Measurements from ENCODE around the gene PDE6A. TPM values are rescaled to one million over a fixed set of nuclear protein-coding genes. Genes with fewer than 3 reads are reported as not detected.
A peak's percentile ranks its signal among the peaks of the same experiment; 100 is the strongest.

Gene PDE6A
- total and polyA plus RNA-seq, 2 of the 13 experiments (the other 11 are each of a cell fraction or from before 2014, with no cell fraction given), result 0.01 TPM; not detected in 1

GRCh38 chr5:149853331-149853648 lies 91.3 kb downstream of the PDE6A start:
- H3K4me1 ChIP-seq (ENCODE audit: insufficient read depth, low read length), result no peaks in the 10 kb centered on the region
- H3K4me2 ChIP-seq (ENCODE audit: low read depth, low read length), result 0 out of 2 replicates have a peak overlapping the region, but pooled peaks have one; percentile 10
- no peak for FAIRE-seq
- ChIA-PET POLR2A (no interaction called here), CTCF (ENCODE audit: low intra/inter-chr PET ratio, low total read pairs) (interaction anchor here (1.1 to 2.3 kb wide), 6 partner anchors 15 to 216 kb away, joined by 3 to 19 read pairs (median 6); no protein-coding TSS in a partner anchor)
- no peak overlapping the region for H3K9ac ChIP-seq (ENCODE audit: insufficient read depth, low read depth, low read length)
- no peak for TF ChIP-seq FOXA1 (IDR thresholded peaks at IDR 0.05)
- TF ChIP-seq FOXA1 (CRISPR knock-in tag; IDR thresholded peaks at IDR 0.05), result no peak
- no peak for TF ChIP-seq BCL3 (CRISPR knock-in tag; IDR thresholded peaks at IDR 0.05)
- TF ChIP-seq, protein P1, sequence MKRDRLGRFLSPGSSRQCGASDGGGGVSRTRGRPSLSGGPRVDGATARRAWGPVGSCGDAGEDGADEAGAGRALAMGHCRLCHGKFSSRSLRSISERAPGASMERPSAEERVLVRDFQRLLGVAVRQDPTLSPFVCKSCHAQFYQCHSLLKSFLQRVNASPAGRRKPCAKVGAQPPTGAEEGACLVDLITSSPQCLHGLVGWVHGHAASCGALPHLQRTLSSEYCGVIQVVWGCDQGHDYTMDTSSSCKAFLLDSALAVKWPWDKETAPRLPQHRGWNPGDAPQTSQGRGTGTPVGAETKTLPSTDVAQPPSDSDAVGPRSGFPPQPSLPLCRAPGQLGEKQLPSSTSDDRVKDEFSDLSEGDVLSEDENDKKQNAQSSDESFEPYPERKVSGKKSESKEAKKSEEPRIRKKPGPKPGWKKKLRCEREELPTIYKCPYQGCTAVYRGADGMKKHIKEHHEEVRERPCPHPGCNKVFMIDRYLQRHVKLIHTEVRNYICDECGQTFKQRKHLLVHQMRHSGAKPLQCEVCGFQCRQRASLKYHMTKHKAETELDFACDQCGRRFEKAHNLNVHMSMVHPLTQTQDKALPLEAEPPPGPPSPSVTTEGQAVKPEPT (CRISPR knock-in tag; IDR thresholded peaks at IDR 0.05; ENCODE audit: low read depth), result no peak
- no peak for TF ChIP-seq TMF1 (CRISPR knock-in tag; IDR thresholded peaks at IDR 0.05; ENCODE audit: low read depth)
- TF ChIP-seq, protein P2, sequence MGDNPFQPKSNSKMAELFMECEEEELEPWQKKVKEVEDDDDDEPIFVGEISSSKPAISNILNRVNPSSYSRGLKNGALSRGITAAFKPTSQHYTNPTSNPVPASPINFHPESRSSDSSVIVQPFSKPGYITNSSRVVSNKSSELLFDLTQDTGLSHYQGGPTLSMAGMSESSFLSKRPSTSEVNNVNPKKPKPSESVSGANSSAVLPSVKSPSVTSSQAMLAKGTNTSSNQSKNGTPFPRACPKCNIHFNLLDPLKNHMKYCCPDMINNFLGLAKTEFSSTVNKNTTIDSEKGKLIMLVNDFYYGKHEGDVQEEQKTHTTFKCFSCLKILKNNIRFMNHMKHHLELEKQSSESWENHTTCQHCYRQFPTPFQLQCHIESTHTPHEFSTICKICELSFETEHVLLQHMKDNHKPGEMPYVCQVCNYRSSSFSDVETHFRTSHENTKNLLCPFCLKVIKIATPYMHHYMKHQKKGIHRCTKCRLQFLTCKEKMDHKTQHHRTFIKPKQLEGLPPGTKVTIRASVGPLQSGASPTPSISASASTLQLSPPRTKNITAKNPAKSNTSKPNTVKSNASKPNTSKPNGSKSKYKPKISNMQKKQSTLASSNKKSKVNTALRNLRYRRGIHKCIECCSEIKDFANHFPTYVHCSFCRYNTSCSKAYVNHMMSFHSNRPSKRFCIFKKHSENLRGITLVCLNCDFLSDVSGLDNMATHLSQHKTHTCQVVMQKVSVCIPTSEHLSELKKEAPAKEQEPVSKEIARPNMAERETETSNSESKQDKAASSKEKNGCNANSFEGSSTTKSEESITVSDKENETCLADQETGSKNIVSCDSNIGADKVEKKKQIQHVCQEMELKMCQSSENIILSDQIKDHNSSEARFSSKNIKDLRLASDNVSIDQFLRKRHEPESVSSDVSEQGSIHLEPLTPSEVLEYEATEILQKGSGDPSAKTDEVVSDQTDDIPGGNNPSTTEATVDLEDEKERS (CRISPR knock-in tag; IDR thresholded peaks at IDR 0.05), result no peak
- TF ChIP-seq DNMT1 (CRISPR knock-in tag; IDR thresholded peaks at IDR 0.05), result no peak
- TF ChIP-seq, protein P3, sequence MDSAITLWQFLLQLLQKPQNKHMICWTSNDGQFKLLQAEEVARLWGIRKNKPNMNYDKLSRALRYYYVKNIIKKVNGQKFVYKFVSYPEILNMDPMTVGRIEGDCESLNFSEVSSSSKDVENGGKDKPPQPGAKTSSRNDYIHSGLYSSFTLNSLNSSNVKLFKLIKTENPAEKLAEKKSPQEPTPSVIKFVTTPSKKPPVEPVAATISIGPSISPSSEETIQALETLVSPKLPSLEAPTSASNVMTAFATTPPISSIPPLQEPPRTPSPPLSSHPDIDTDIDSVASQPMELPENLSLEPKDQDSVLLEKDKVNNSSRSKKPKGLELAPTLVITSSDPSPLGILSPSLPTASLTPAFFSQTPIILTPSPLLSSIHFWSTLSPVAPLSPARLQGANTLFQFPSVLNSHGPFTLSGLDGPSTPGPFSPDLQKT (CRISPR knock-in tag; IDR thresholded peaks at IDR 0.05; ENCODE audit: borderline replicate concordance), result no peak
- no peak for TF ChIP-seq CEBPZ (IDR thresholded peaks at IDR 0.05; ENCODE audit: low read length)
- no peak for TF ChIP-seq TOPORS (CRISPR knock-in tag; IDR thresholded peaks at IDR 0.05)
- TF ChIP-seq ZNF367 (CRISPR knock-in tag; IDR thresholded peaks at IDR 0.05; ENCODE audit: borderline replicate concordance), result no peak
- DNase-seq (ENCODE audit: low spot score), result no peak
- H3K27ac ChIP-seq (ENCODE audit: extremely low read length, insufficient read depth, low read length), result no peak overlapping the region
- no peaks in the 10 kb centered on the region for H3K27me3 ChIP-seq (ENCODE audit: control insufficient read depth in 1 of 2, insufficient read depth in 2 of 2, low read length in 2 of 2)
- intact Hi-C loops (cut with micrococcal nuclease; ENCODE audit: unreplicated experiment), result loop anchor here (1.0 to 5.0 kb wide), 2 partner anchors 16 to 139 kb away; no protein-coding TSS in a partner anchor
- BruUV-seq (replicated peaks), result no TSS peak
- WGBS (ENCODE audit: low lambda C conversion rate), result 54% methylated on average over 4 of the region's 4 CpGs
- H2AFZ ChIP-seq (ENCODE audit: low read length), result no peak overlapping the region
- in situ Hi-C loops (cut with HindIII; ENCODE audit: extremely low pct_ligation_motif_present, low pct_unique_long_range_greater_than_20kb), result no loop called here
- no peaks in the 10 kb centered on the region for H3K36me3 ChIP-seq (replicated peaks in 1 of 2; ENCODE audit: control insufficient read depth in 1 of 2, insufficient read depth in 2 of 2, low read length in 2 of 2)
- H3K79me2 ChIP-seq (ENCODE audit: insufficient read depth, low read length), result no peaks in the 10 kb centered on the region
- H3K9me3 ChIP-seq (ENCODE audit: low read length), result no peaks in the 10 kb centered on the region
- H4K20me1 ChIP-seq (ENCODE audit: insufficient read depth, low read length), result no peaks in the 10 kb centered on the region
- ATAC-seq, result peak; percentile 59
- H3K4me3 ChIP-seq (replicated peaks in 1 of 3; ENCODE audit: insufficient read depth in 1 of 3, low read depth in 2 of 3, low read length in 3 of 3), result no peak overlapping the region
